Vagina (tissue), 2 donors: ENCODE data around the gene SCAI.

Experiments used
- POLR2A ChIP-seq, 2 donors: fragments of 450-650 bp; IDR thresholded peaks; one replicate each; pipeline ENCODE4 v1.6.1; 2017; ENCODE audit warnings: antibody characterized with exemption in 2 of 2, mild to moderate bottlenecking in 2 of 2, moderate library complexity in 2 of 2
- TF ChIP-seq, protein P1 (sequence below), 3 experiments: fragments of 450-650 bp in 2 of 3; fragments of 200-600 bp in 1 of 3; sonication (generic) in 1 of 3; IDR thresholded peaks; one replicate each; pipeline ENCODE4 v1.5.1; 2017 to 2019; ENCODE audit warnings: antibody characterized with exemption in 3 of 3, mild to moderate bottlenecking in 2 of 3, moderate library complexity in 2 of 3

- TF ChIP-seq, protein P1, sequence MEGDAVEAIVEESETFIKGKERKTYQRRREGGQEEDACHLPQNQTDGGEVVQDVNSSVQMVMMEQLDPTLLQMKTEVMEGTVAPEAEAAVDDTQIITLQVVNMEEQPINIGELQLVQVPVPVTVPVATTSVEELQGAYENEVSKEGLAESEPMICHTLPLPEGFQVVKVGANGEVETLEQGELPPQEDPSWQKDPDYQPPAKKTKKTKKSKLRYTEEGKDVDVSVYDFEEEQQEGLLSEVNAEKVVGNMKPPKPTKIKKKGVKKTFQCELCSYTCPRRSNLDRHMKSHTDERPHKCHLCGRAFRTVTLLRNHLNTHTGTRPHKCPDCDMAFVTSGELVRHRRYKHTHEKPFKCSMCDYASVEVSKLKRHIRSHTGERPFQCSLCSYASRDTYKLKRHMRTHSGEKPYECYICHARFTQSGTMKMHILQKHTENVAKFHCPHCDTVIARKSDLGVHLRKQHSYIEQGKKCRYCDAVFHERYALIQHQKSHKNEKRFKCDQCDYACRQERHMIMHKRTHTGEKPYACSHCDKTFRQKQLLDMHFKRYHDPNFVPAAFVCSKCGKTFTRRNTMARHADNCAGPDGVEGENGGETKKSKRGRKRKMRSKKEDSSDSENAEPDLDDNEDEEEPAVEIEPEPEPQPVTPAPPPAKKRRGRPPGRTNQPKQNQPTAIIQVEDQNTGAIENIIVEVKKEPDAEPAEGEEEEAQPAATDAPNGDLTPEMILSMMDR (IDR thresholded peaks at IDR 0.05) = no peak
- TF ChIP-seq POLR2A (IDR thresholded peaks at IDR 0.05) = no peak
Observed at GRCh38 chr9:125099816-125100215, 43.5 kb downstream of the SCAI start.
